WTC11 (cell line): ENCODE measurements around the gene SPATA2L. TPM values are rescaled to one million over a fixed set of nuclear protein-coding genes. Genes with fewer than 3 reads are reported as not detected.

ENCODE experiments used
- ATAC-seq: fragments of 200-7000 bp; cut with Tn5 transposase; 2 replicates; pipeline ENCODE4 v1.10.0; 2021; ENCODE audit warnings: mild to moderate bottlenecking, moderate library complexity
- CTCF ChIA-PET: fragments of 300-600 bp; sonication (Branson Sonifier 250); formaldehyde crosslinking; loops from one replicate; lab custom pipeline; 2021; ENCODE audit warnings: antibody characterized with exemption; lab: Charles Lee
- POLR2A ChIA-PET: fragments of 350-600 bp; sonication (Branson Sonifier 250); formaldehyde crosslinking; loops from one replicate; lab custom pipeline; 2021; ENCODE audit warnings: antibody characterized with exemption; lab: Charles Lee
- DNase-seq: peaks from one replicate; pipeline ENCODE4 v3.0.0; 2021; ENCODE audit warnings: low spot score
- H3K27ac Mint-ChIP-seq: 2 replicates; pipeline ENCODE4 v1.8.0; 2021; ENCODE audit warnings: mixed read lengths
- H3K27me3 Mint-ChIP-seq: 2 replicates; pipeline ENCODE4 v1.8.0; 2021; ENCODE audit warnings: low read depth, mild to moderate bottlenecking, moderate library complexity, mixed read lengths
- H3K36me3 Mint-ChIP-seq: 2 replicates; pipeline ENCODE4 v1.8.0; 2021; ENCODE audit warnings: mixed read lengths
- H3K4me1 Mint-ChIP-seq: 2 replicates; pipeline ENCODE4 v1.8.0; 2022; ENCODE audit warnings: mixed read lengths
- H3K4me3 Mint-ChIP-seq: 2 replicates; pipeline ENCODE4 v1.8.0; 2021; ENCODE audit warnings: mild to moderate bottlenecking, moderate library complexity, mixed read lengths
- H3K9me3 Mint-ChIP-seq: 2 replicates; pipeline ENCODE4 v1.8.0; 2021; ENCODE audit warnings: mixed read lengths
- CBFB ChIP-seq: sonication (generic); formaldehyde crosslinking; IDR thresholded peaks from 2 replicates; pipeline ENCODE4 v1.8.1; 2022; ENCODE audit warnings: mild to moderate bottlenecking, low read depth, missing genetic modification reagents
- EMX1 ChIP-seq: fragments of 250-450 bp; sonication (Bioruptor Pico); IDR thresholded peaks from 2 replicates; pipeline ENCODE4 v1.8.0; 2021; ENCODE audit warnings: mild to moderate bottlenecking
- FOXK1 ChIP-seq: sonication (generic); formaldehyde crosslinking; IDR thresholded peaks from 2 replicates; pipeline ENCODE4 v1.8.0; 2022; ENCODE audit warnings: mild to moderate bottlenecking, moderate library complexity, missing genetic modification reagents
- SMAD4 ChIP-seq: sonication (generic); formaldehyde crosslinking; IDR thresholded peaks from 2 replicates; pipeline ENCODE4 v1.8.0; 2022; ENCODE audit warnings: mild to moderate bottlenecking, missing genetic modification reagents
- SP1 ChIP-seq: sonication (generic); formaldehyde crosslinking; conservative IDR thresholded peaks from 2 replicates; pipeline ENCODE4 v1.8.1; 2022; ENCODE audit warnings: missing genetic modification reagents
- ZNF423 ChIP-seq: fragments of 250-450 bp; sonication (Bioruptor Pico); IDR thresholded peaks from 2 replicates; pipeline ENCODE4 v2.1.2; 2022; ENCODE audit warnings: mild to moderate bottlenecking, moderate library complexity
- total RNA-seq: library from RNA; stranded (reverse); gene quantifications from 3 replicates; pipeline ENCODE4 v1.2.3, GENCODE V29; 2021
- TF ChIP-seq, protein P1 (sequence below): sonication (generic); formaldehyde crosslinking; IDR thresholded peaks from 2 replicates; pipeline ENCODE4 v1.8.0; 2022; ENCODE audit warnings: mild to moderate bottlenecking, missing genetic modification reagents
- TF ChIP-seq, protein P2 (sequence below): sonication (generic); formaldehyde crosslinking; IDR thresholded peaks from 2 replicates; pipeline ENCODE4 v1.8.0; 2022; ENCODE audit warnings: missing genetic modification reagents
- TF ChIP-seq, protein P3 (sequence below): sonication (generic); formaldehyde crosslinking; IDR thresholded peaks from 2 replicates; pipeline ENCODE4 v1.8.0; 2023; ENCODE audit warnings: mild to moderate bottlenecking, missing genetic modification reagents
- TF ChIP-seq, protein P4 (sequence below): fragments of 200-600 bp; IDR thresholded peaks from 2 replicates; pipeline ENCODE4 v1.8.0; 2022; ENCODE audit warnings: antibody characterized with exemption
- TF ChIP-seq, protein P5 (sequence below): sonication (generic); formaldehyde crosslinking; IDR thresholded peaks from 2 replicates; pipeline ENCODE4 v1.8.0; 2022; ENCODE audit warnings: mild to moderate bottlenecking, missing genetic modification reagents
- TF ChIP-seq, protein P6 (sequence below): sonication (generic); formaldehyde crosslinking; IDR thresholded peaks from 2 replicates; pipeline ENCODE4 v1.8.1; 2023; ENCODE audit warnings: mild to moderate bottlenecking, missing genetic modification reagents, moderate library complexity
- TF ChIP-seq, protein P7 (sequence below): sonication (generic); formaldehyde crosslinking; IDR thresholded peaks from 2 replicates; pipeline ENCODE4 v1.8.1; 2023; ENCODE audit warnings: mild to moderate bottlenecking, missing genetic modification reagents

SPATA2L gene
- total RNA-seq, 1 experiment from 2014 or later = 15.7 TPM

DNA sequence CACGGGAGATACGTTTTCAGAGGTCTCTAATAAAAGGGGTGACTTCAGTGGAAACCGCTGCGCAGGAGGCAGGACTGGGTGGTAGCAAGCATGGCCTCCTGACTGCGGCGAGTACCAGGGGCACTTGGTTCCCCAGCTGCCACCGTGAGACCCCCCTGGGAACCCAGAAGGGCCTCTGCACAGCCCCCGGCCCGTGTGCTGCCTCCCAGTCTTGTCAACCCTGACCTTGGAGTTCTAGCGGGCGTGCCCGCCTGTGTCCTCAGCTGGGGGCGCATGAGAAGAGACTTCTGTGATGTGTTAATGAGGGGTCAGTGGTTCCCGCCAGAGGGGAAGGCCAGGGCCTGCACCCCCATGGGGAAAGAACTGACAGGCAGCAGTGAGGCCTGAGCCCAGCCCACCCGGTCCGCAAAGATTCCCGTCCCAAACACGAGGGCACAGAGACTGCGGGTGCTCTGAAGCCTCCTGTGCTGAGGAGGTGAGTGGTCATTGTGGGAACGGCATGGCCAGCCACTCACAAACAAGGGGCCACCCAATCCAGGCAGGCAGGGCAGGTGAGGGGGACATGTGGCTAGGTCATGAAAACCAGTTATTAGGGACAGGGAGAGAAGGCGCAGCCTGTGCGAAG lies 29.2 kb upstream of the SPATA2L start (continued):
- TF ChIP-seq, protein P1, sequence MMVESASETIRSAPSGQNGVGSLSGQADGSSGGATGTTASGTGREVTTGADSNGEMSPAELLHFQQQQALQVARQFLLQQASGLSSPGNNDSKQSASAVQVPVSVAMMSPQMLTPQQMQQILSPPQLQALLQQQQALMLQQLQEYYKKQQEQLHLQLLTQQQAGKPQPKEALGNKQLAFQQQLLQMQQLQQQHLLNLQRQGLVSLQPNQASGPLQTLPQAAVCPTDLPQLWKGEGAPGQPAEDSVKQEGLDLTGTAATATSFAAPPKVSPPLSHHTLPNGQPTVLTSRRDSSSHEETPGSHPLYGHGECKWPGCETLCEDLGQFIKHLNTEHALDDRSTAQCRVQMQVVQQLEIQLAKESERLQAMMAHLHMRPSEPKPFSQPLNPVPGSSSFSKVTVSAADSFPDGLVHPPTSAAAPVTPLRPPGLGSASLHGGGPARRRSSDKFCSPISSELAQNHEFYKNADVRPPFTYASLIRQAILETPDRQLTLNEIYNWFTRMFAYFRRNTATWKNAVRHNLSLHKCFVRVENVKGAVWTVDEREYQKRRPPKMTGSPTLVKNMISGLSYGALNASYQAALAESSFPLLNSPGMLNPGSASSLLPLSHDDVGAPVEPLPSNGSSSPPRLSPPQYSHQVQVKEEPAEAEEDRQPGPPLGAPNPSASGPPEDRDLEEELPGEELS = no peak
- TF ChIP-seq, protein P2, sequence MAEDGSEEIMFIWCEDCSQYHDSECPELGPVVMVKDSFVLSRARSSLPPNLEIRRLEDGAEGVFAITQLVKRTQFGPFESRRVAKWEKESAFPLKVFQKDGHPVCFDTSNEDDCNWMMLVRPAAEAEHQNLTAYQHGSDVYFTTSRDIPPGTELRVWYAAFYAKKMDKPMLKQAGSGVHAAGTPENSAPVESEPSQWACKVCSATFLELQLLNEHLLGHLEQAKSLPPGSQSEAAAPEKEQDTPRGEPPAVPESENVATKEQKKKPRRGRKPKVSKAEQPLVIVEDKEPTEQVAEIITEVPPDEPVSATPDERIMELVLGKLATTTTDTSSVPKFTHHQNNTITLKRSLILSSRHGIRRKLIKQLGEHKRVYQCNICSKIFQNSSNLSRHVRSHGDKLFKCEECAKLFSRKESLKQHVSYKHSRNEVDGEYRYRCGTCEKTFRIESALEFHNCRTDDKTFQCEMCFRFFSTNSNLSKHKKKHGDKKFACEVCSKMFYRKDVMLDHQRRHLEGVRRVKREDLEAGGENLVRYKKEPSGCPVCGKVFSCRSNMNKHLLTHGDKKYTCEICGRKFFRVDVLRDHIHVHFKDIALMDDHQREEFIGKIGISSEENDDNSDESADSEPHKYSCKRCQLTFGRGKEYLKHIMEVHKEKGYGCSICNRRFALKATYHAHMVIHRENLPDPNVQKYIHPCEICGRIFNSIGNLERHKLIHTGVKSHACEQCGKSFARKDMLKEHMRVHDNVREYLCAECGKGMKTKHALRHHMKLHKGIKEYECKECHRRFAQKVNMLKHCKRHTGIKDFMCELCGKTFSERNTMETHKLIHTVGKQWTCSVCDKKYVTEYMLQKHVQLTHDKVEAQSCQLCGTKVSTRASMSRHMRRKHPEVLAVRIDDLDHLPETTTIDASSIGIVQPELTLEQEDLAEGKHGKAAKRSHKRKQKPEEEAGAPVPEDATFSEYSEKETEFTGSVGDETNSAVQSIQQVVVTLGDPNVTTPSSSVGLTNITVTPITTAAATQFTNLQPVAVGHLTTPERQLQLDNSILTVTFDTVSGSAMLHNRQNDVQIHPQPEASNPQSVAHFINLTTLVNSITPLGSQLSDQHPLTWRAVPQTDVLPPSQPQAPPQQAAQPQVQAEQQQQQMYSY = no peak
- no peak for TF ChIP-seq SP1 (CRISPR knock-in tag)
- TF ChIP-seq SMAD4 (CRISPR knock-in tag) = no peak
- TF ChIP-seq, protein P3, sequence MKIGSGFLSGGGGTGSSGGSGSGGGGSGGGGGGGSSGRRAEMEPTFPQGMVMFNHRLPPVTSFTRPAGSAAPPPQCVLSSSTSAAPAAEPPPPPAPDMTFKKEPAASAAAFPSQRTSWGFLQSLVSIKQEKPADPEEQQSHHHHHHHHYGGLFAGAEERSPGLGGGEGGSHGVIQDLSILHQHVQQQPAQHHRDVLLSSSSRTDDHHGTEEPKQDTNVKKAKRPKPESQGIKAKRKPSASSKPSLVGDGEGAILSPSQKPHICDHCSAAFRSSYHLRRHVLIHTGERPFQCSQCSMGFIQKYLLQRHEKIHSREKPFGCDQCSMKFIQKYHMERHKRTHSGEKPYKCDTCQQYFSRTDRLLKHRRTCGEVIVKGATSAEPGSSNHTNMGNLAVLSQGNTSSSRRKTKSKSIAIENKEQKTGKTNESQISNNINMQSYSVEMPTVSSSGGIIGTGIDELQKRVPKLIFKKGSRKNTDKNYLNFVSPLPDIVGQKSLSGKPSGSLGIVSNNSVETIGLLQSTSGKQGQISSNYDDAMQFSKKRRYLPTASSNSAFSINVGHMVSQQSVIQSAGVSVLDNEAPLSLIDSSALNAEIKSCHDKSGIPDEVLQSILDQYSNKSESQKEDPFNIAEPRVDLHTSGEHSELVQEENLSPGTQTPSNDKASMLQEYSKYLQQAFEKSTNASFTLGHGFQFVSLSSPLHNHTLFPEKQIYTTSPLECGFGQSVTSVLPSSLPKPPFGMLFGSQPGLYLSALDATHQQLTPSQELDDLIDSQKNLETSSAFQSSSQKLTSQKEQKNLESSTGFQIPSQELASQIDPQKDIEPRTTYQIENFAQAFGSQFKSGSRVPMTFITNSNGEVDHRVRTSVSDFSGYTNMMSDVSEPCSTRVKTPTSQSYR (CRISPR knock-in tag) = no peak
- TF ChIP-seq FOXK1 (CRISPR knock-in tag) = no peak
- TF ChIP-seq ZNF423 (CRISPR knock-in tag) = no peak
- TF ChIP-seq, protein P4, sequence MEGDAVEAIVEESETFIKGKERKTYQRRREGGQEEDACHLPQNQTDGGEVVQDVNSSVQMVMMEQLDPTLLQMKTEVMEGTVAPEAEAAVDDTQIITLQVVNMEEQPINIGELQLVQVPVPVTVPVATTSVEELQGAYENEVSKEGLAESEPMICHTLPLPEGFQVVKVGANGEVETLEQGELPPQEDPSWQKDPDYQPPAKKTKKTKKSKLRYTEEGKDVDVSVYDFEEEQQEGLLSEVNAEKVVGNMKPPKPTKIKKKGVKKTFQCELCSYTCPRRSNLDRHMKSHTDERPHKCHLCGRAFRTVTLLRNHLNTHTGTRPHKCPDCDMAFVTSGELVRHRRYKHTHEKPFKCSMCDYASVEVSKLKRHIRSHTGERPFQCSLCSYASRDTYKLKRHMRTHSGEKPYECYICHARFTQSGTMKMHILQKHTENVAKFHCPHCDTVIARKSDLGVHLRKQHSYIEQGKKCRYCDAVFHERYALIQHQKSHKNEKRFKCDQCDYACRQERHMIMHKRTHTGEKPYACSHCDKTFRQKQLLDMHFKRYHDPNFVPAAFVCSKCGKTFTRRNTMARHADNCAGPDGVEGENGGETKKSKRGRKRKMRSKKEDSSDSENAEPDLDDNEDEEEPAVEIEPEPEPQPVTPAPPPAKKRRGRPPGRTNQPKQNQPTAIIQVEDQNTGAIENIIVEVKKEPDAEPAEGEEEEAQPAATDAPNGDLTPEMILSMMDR = no peak

DNA sequence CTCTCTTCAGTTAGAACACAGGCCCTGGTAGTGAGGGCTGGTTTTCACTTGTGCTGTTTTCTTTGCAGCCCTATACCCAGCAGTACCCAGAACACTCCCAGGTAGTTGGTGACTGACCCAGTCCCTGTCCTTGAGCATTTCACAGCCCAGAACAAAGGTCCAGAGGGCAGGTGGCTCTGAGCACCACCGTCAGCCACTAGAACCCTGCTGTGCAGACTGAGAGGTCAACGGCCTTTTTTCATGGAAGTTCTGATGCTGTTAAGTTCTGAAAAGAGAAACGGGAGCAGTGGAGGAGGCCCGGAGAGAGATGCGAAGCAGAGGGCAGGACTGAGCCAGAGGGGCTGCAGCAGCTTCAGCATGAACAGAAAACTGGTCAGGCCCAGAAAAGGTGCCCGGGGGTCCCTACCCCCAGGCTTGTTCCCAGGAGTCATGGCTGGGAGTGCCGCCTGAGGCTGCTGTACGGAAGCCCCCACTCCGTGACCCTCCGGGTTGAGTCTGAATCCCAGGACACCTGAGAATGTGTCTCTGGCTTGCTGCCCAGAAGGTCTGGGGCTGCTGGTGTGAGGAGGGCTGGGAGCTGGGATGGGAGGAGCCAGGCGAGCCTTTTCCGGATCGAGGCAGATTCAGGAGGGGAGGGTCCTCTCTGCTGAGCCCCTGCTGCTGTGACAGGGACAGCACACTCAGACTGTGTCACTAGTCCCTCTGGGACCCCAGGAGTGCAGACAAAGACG lies 28.5 kb upstream of the SPATA2L start:
- TF ChIP-seq EMX1 (CRISPR knock-in tag) (no peak), CBFB (CRISPR knock-in tag) (no peak)
- TF ChIP-seq, protein P5, sequence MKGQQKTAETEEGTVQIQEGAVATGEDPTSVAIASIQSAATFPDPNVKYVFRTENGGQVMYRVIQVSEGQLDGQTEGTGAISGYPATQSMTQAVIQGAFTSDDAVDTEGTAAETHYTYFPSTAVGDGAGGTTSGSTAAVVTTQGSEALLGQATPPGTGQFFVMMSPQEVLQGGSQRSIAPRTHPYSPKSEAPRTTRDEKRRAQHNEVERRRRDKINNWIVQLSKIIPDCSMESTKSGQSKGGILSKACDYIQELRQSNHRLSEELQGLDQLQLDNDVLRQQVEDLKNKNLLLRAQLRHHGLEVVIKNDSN (CRISPR knock-in tag) = no peak
- TF ChIP-seq, protein P6, sequence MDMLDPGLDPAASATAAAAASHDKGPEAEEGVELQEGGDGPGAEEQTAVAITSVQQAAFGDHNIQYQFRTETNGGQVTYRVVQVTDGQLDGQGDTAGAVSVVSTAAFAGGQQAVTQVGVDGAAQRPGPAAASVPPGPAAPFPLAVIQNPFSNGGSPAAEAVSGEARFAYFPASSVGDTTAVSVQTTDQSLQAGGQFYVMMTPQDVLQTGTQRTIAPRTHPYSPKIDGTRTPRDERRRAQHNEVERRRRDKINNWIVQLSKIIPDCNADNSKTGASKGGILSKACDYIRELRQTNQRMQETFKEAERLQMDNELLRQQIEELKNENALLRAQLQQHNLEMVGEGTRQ (CRISPR knock-in tag) = no peak
- TF ChIP-seq, protein P7, sequence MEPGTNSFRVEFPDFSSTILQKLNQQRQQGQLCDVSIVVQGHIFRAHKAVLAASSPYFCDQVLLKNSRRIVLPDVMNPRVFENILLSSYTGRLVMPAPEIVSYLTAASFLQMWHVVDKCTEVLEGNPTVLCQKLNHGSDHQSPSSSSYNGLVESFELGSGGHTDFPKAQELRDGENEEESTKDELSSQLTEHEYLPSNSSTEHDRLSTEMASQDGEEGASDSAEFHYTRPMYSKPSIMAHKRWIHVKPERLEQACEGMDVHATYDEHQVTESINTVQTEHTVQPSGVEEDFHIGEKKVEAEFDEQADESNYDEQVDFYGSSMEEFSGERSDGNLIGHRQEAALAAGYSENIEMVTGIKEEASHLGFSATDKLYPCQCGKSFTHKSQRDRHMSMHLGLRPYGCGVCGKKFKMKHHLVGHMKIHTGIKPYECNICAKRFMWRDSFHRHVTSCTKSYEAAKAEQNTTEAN (CRISPR knock-in tag) = no peak
- DNase-seq (no peak), ATAC-seq (peak; percentile 41)
- H3K9me3 Mint-ChIP-seq = peaks cover 5% of the 10 kb centered on the region; the same call in 1 of the 2 replicates
- H3K36me3 Mint-ChIP-seq = peaks cover 42% of the 10 kb centered on the region
- ChIA-PET CTCF (interaction anchor here (0.5 to 1.8 kb wide), 4 partner anchors 9 to 54 kb away, joined by 3 to 10 read pairs (median 3); partner anchors contain the start of gene SPATA2L), POLR2A (interaction anchor here (0.6 kb wide), 1 partner anchor 175 kb away, joined by 4 read pairs; no protein-coding TSS in a partner anchor)
- H3K27ac Mint-ChIP-seq = peak overlapping the region; percentile 61; the same call in 1 of the 2 replicates
- H3K4me3 Mint-ChIP-seq = no peak overlapping the region
- peaks cover 6% of the 10 kb centered on the region for H3K27me3 Mint-ChIP-seq
- H3K4me1 Mint-ChIP-seq = peaks cover 13% of the 10 kb centered on the region
